ENCODE results near the gene KCNH2. TPM values are rescaled to one million over a fixed set of nuclear protein-coding genes. Genes with fewer than 3 reads are reported as not detected.

Gene KCNH2
- total RNA-seq, 1 experiment from 2014 or later = 0.84 TPM

DNA sequence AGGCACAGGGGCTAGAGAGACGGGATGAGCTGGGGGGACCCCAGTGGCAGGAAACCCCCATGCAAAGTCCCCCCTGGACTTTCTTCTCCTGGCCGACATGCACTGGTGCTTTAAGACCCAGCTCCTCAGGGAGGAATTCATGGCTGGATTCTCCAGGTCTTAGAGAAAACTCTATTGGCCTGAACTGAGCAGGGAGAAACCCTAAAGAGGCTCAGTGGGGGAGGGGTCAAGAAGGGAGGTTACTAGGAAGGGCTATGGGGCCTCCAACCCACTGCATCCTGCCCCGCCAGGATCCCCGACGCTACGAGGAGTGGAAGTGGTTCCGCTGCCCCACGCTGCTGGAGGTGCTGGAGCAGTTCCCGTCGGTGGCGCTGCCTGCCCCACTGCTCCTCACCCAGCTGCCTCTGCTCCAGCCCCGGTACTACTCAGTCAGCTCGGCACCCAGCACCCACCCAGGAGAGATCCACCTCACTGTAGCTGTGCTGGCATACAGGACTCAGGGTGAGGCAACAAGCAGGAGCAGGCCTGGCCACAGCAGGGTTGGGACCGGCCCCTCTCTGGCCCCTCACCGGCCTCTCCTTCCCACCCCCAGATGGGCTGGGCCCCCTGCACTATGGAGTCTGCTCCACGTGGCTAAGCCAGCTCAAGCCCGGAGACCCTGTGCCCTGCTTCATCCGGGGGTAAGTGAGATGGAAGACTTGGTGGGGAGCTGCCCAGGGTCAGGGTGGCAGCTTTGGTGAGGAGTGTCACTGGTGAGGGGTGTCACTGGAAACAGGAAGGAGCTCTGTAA, 32.4 kb upstream of the KCNH2 start:
- Histone ChIP-seq H3K9me3 (ENCODE audit: low read length) (no peaks in the 10 kb centered on the region), H2AFZ (ENCODE audit: low read length) (no peak overlapping the region), H3K36me3 (ENCODE audit: low read depth, low read length) (no peaks in the 10 kb centered on the region), H3K9me2 (replicated peaks; ENCODE audit: low read length) (no peaks in the 10 kb centered on the region), H3K9ac (ENCODE audit: low read length) (no peak overlapping the region), H3K4me1 (ENCODE audit: insufficient read depth, low read length) (0 out of 2 replicates have a peak, but pooled peaks cover 3% of the 10 kb centered on the region), H3K79me2 (ENCODE audit: low read length) (no peaks in the 10 kb centered on the region), H3K4me3 (ENCODE audit: low read length) (no peak overlapping the region), H3K27me3 (ENCODE audit: low read length) (no peaks in the 10 kb centered on the region), H3K27ac (ENCODE audit: low read length) (no peak overlapping the region), H3F3A (ENCODE audit: low read length, unreplicated experiment) (no peaks in the 10 kb centered on the region), H4K20me1 (ENCODE audit: low read length) (no peaks in the 10 kb centered on the region), H3K4me2 (ENCODE audit: low read length) (no peak overlapping the region)
- intact Hi-C loops (cut with micrococcal nuclease) = no loop called here
- ChIA-PET CTCF (no interaction called here), POLR2A (ENCODE audit: unreplicated experiment) (interaction anchor here (0.6 kb wide), 1 partner anchor 18 kb away, joined by 3 read pairs; no protein-coding TSS in a partner anchor)
- no TSS peak for BruUV-seq (replicated peaks)
- TF ChIP-seq CTCF (conservative IDR thresholded peaks at IDR 0.05; ENCODE audit: low read depth, low read length) = no peak
- no peak for TF ChIP-seq EZH2 (IDR thresholded peaks at IDR 0.05; ENCODE audit: low read length, unreplicated experiment)
- TF ChIP-seq EZH2phosphoT487 (IDR thresholded peaks at IDR 0.05; ENCODE audit: borderline replicate concordance, low read length) = no peak
- DNase-seq = no peak
- ATAC-seq = no peak

- DNase-seq = no peak
- H3K9me2 ChIP-seq (replicated peaks; ENCODE audit: low read length) = no peaks in the 10 kb centered on the region
- ATAC-seq = no peak
- CTCF ChIA-PET = interaction anchor here (0.6 kb wide), 1 partner anchor 1296 kb away, joined by 4 read pairs; no protein-coding TSS in a partner anchor
- no peak overlapping the region for H3K27ac ChIP-seq (ENCODE audit: low read length)
- 0 out of 2 replicates have a peak, but pooled peaks cover 3% of the 10 kb centered on the region for H3K4me1 ChIP-seq (ENCODE audit: insufficient read depth, low read length)
- intact Hi-C loops (cut with micrococcal nuclease) = no loop called here
- no peaks in the 10 kb centered on the region for H3K9me3 ChIP-seq (ENCODE audit: low read length)
- H3K4me3 ChIP-seq (ENCODE audit: low read length) = no peak overlapping the region
- no peaks in the 10 kb centered on the region for H3K79me2 ChIP-seq (ENCODE audit: low read length)
- no peaks in the 10 kb centered on the region for H3F3A ChIP-seq (ENCODE audit: low read length, unreplicated experiment)
- POLR2A ChIA-PET (ENCODE audit: unreplicated experiment) = no interaction called here
- BruUV-seq (replicated peaks) = no TSS peak
- no peak overlapping the region for H3K9ac ChIP-seq (ENCODE audit: low read length)
- TF ChIP-seq CTCF (conservative IDR thresholded peaks at IDR 0.05; ENCODE audit: low read depth, low read length) (no peak), EZH2 (IDR thresholded peaks at IDR 0.05; ENCODE audit: low read length, unreplicated experiment) (no peak), EZH2phosphoT487 (IDR thresholded peaks at IDR 0.05; ENCODE audit: borderline replicate concordance, low read length) (no peak)
- H3K27me3 ChIP-seq (ENCODE audit: low read length) = no peaks in the 10 kb centered on the region
- H3K4me2 ChIP-seq (ENCODE audit: low read length) = no peak overlapping the region
- H4K20me1 ChIP-seq (ENCODE audit: low read length) = no peaks in the 10 kb centered on the region
- no peaks in the 10 kb centered on the region for H3K36me3 ChIP-seq (ENCODE audit: low read depth, low read length)
- H2AFZ ChIP-seq (ENCODE audit: low read length) = no peak overlapping the region
Measured at GRCh38 chr7:151010037-151010306, 31.9 kb upstream of the KCNH2 start.

DNA sequence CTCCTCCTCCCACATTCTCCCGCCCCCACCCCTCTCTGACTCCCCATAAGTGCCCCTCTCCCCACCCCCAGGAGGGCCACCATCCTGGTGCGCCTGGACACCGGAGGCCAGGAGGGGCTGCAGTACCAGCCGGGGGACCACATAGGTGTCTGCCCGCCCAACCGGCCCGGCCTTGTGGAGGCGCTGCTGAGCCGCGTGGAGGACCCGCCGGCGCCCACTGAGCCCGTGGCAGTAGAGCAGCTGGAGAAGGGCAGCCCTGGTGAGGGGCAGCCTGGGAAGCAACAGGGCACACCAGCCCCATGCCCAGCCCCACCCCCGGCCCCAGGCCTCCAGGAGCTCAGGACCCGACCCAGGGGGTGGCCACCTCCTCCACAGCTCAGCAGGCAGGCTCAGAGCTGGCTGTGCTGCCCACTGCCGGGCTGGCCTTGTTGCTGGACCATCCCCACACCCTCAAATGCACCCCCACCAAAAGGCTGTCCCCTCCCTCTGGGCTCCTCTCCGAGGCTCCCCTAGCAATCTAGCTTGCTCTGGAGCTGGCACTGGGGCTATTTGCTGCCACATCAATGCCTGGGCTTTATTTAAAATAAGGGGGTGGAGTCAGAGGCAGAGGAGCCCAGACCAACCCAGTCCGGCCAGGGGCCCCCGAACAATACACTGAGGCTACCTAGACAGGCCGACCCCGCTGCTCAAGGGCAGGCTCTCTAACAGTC, 31.4 kb upstream of the KCNH2 start:
- no peaks in the 10 kb centered on the region for H3K9me2 ChIP-seq (replicated peaks; ENCODE audit: low read length)
- no peaks in the 10 kb centered on the region for H3F3A ChIP-seq (ENCODE audit: low read length, unreplicated experiment)
- no TSS peak for BruUV-seq (replicated peaks)
- no peak overlapping the region for H2AFZ ChIP-seq (ENCODE audit: low read length)
- POLR2A ChIA-PET (ENCODE audit: unreplicated experiment) = no interaction called here
- H3K27ac ChIP-seq (ENCODE audit: low read length) = no peak overlapping the region
- no peaks in the 10 kb centered on the region for H3K9me3 ChIP-seq (ENCODE audit: low read length)
- CTCF ChIA-PET = interaction anchor here (0.6 kb wide), 1 partner anchor 1295 kb away, joined by 4 read pairs; no protein-coding TSS in a partner anchor
- H4K20me1 ChIP-seq (ENCODE audit: low read length) = no peaks in the 10 kb centered on the region
- DNase-seq (no peak), ATAC-seq (no peak)
- intact Hi-C loops (cut with micrococcal nuclease) = no loop called here
- 0 out of 2 replicates have a peak, but pooled peaks cover 3% of the 10 kb centered on the region for H3K4me1 ChIP-seq (ENCODE audit: insufficient read depth, low read length)
- H3K9ac ChIP-seq (ENCODE audit: low read length) = no peak overlapping the region
- H3K4me2 ChIP-seq (ENCODE audit: low read length) = no peak overlapping the region
- no peaks in the 10 kb centered on the region for H3K79me2 ChIP-seq (ENCODE audit: low read length)
- no peak for TF ChIP-seq EZH2 (IDR thresholded peaks at IDR 0.05; ENCODE audit: low read length, unreplicated experiment)
- TF ChIP-seq CTCF (conservative IDR thresholded peaks at IDR 0.05; ENCODE audit: low read depth, low read length) = no peak
- TF ChIP-seq EZH2phosphoT487 (IDR thresholded peaks at IDR 0.05; ENCODE audit: borderline replicate concordance, low read length) = no peak
- no peaks in the 10 kb centered on the region for H3K36me3 ChIP-seq (ENCODE audit: low read depth, low read length)
- H3K4me3 ChIP-seq (ENCODE audit: low read length) = no peak overlapping the region
- no peaks in the 10 kb centered on the region for H3K27me3 ChIP-seq (ENCODE audit: low read length)
